ENCODE data around the gene C6orf47. TPM values are rescaled to one million over a fixed set of nuclear protein-coding genes. Genes with fewer than 3 reads are reported as not detected.
A peak's percentile ranks its signal among the peaks of the same experiment; 100 is the strongest.

C6orf47 gene
- total and polyA plus RNA-seq, 2 of the 13 experiments (the other 11 are each of a cell fraction or from before 2014, with no cell fraction given) = 1.7 to 18.1 TPM

- peak; percentile 0; the same call in 1 of the 2 replicates for TF ChIP-seq HCFC1 (IDR thresholded peaks at IDR 0.05; ENCODE audit: low read depth, low read length)
- TF ChIP-seq KDM5A (IDR thresholded peaks at IDR 0.05; ENCODE audit: borderline replicate concordance, low read length) = no peak
- TF ChIP-seq ZNF142 (CRISPR knock-in tag; IDR thresholded peaks at IDR 0.05) = no peak
- TF ChIP-seq REL (CRISPR knock-in tag; conservative IDR thresholded peaks at IDR 0.05) = 0 out of 2 replicates have a peak, but pooled peaks have one; percentile 20
- no peak for TF ChIP-seq REPIN1 (CRISPR knock-in tag; IDR thresholded peaks at IDR 0.05; ENCODE audit: borderline replicate concordance, low read depth)
- TF ChIP-seq ZFP91 (CRISPR knock-in tag; IDR thresholded peaks at IDR 0.05; ENCODE audit: borderline replicate concordance) = no peak
- TF ChIP-seq SP5 (CRISPR knock-in tag; IDR thresholded peaks at IDR 0.05; ENCODE audit: borderline replicate concordance, low read depth) = peak; percentile 76; the same call in 1 of the 2 replicates
- no peak; the same call in 1 of the 2 replicates for TF ChIP-seq TARDBP (CRISPR knock-in tag; IDR thresholded peaks at IDR 0.05)
- 0 out of 2 replicates have a peak, but pooled peaks have one; percentile 36 for TF ChIP-seq NFKB2 (CRISPR knock-in tag; IDR thresholded peaks at IDR 0.05; ENCODE audit: borderline replicate concordance)
- no peak for TF ChIP-seq ZNF737 (CRISPR knock-in tag; IDR thresholded peaks at IDR 0.05; ENCODE audit: borderline replicate concordance)
- TF ChIP-seq ZNF260 (CRISPR knock-in tag; IDR thresholded peaks at IDR 0.05; ENCODE audit: borderline replicate concordance, low read depth) = no peak
- no peak for TF ChIP-seq ZFP36 (IDR thresholded peaks at IDR 0.05; ENCODE audit: borderline replicate concordance, low read depth, low read length, partially characterized antibody)
- TF ChIP-seq ZFP41 (CRISPR knock-in tag; IDR thresholded peaks at IDR 0.05; ENCODE audit: borderline replicate concordance) = peak; percentile 79
- no peak; the same call in 1 of the 2 replicates for TF ChIP-seq ZNF333 (CRISPR knock-in tag; IDR thresholded peaks at IDR 0.05; ENCODE audit: borderline replicate concordance)
- TF ChIP-seq HBP1 (CRISPR knock-in tag; IDR thresholded peaks at IDR 0.05; ENCODE audit: low read depth) = no peak
- TF ChIP-seq ZNF644 (CRISPR knock-in tag; IDR thresholded peaks at IDR 0.05; ENCODE audit: low read depth) = no peak
- TF ChIP-seq HMGA1 (CRISPR knock-in tag; conservative IDR thresholded peaks at IDR 0.05) = no peak
- TF ChIP-seq ELF3 (CRISPR knock-in tag; IDR thresholded peaks at IDR 0.05) = no peak
- TF ChIP-seq ZSCAN22 (CRISPR knock-in tag; IDR thresholded peaks at IDR 0.05) = no peak
- no peak for TF ChIP-seq ZNF672 (CRISPR knock-in tag; IDR thresholded peaks at IDR 0.05)
- TF ChIP-seq STAG1 (CRISPR knock-in tag; IDR thresholded peaks at IDR 0.05) = 0 out of 2 replicates have a peak, but pooled peaks have one; percentile 13
- no peak for TF ChIP-seq NR2F1 (CRISPR knock-in tag; IDR thresholded peaks at IDR 0.05)
Measured at GRCh38 chr6:31651602-31652191, 8.9 kb downstream of the C6orf47 start (continued).

All from HepG2 (cell line).